GM11168 (cell line): ENCODE measurements around the gene ROBO4.

Experiments used
- in situ Hi-C: fragments of 300-500 bp; cut with MboI; formaldehyde crosslinking; loops from one replicate; pipeline ENCODE4 v1.12.0; 2022; ENCODE audit warnings: low sequenced_read_pairs; ENCODE audit not compliant: unreplicated experiment

The ROBO4 gene

DNA sequence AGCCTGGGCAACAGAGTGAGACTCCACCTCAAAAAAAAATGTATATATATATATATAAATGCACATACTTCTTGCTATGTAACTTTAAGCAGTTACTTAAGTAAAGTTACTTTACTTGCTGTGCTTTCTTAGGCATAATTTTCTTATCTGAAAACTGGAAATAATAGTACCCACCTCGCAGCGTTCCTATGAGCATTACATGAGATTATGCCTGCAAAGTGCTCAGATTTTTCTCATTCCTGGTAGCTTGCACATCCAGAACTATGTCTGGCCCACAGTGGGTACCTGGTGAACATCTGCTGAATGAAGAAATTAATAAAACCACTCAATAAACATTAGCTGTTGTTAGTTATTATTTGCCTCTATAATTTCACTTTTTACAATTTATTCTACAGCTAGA lies 38.5 kb downstream of the ROBO4 start:
- in situ Hi-C loops = no loop called here

DNA sequence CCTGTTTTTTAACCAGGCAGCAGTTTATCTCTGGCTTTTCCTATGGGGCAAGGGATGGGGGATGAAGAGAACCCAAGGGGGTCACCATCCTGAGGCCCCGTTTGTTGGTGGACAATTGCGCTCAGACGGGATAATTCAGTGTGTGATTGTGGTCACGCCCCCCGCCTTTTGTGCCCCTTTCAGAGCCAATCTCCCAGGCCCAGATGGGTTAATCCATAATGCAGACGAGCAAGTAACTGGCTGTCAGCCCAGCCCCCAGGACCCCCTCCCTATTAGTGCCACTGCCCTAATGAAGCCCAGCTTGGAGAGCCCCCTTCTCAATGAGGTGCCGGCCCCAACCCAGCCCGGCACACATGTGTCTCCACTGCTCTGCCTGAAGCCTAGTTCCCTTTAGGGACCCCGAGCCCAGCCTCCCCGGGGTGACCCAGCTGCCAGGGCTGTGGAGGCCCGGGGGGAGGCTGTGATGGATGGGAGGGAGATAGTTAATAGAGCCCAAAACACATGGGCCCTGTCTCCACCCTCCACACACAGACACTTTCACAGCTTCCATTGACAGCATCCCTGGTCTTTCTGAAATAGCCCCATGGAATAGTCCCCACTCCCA lies 51.5 kb downstream of the ROBO4 start:
- in situ Hi-C loops = no loop called here

- in situ Hi-C loops = no loop called here
These were observed 53.0 kb downstream of the ROBO4 start for GRCh38 chr11:124844664-124845079.

- in situ Hi-C loops = no loop called here
These were observed 54.1 kb downstream of the ROBO4 start for GRCh38 chr11:124843616-124843910.

DNA sequence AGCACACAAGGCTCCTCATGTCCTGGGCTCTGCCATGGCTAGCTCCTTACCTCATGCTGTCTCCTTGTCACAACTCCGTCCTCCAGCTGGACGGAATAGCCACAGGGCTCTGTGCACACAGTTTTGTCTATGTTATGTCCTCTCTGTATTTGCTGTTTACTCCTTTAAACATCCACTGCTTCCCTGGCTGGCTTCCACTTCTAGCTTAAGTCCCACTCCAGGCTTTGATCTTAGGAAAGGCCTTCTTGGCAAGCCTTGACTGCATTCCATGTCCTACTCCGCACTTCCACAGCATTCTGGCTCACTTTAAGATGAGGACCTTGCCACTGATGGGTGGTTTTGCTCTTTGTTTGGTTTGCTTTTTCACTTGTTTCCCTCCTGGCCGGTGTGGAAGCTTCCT lies 55.4 kb downstream of the ROBO4 start:
- in situ Hi-C loops = no loop called here

DNA sequence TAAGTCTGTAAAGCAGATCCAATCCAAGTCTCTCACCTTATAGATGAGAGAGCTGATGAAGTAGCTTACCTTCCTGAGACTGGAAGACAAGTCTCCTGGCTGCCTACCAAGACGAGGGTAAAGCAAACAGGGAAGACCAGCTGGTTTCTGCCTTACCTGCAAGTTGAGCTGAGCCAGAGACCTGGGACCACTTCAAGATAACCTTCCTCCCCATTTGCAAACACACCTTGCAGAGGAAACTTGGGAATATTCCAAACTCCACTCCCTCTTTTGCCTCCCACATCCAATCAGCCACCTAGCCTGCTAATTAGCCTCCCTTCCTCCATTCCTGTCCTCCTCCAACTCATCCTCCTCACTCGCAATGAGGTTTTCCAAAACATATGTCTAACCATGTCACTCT lies 55.8 kb downstream of the ROBO4 start:
- in situ Hi-C loops = no loop called here

GRCh38 chr11:124841201-124841600 lies 56.5 kb downstream of the ROBO4 start:
- in situ Hi-C loops = no loop called here

DNA sequence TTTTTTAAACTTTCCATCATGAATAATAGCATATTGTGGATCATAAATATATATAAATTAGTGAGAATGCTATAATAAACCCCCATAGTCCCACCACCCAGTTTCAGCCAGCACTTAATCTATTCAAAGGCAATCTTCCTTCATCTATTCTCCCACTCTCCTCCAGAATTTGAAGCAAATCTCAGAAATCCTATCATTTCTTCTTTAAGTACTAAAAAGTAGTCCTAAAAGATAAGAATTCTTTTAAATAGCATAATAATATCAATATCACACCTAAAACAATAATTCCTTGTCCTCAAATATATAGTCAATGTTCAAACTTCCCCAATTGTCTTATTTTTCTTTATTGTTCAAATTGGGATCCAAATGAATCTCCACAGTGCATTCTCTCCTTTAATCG lies 57.0 kb downstream of the ROBO4 start:
- in situ Hi-C loops = no loop called here

DNA sequence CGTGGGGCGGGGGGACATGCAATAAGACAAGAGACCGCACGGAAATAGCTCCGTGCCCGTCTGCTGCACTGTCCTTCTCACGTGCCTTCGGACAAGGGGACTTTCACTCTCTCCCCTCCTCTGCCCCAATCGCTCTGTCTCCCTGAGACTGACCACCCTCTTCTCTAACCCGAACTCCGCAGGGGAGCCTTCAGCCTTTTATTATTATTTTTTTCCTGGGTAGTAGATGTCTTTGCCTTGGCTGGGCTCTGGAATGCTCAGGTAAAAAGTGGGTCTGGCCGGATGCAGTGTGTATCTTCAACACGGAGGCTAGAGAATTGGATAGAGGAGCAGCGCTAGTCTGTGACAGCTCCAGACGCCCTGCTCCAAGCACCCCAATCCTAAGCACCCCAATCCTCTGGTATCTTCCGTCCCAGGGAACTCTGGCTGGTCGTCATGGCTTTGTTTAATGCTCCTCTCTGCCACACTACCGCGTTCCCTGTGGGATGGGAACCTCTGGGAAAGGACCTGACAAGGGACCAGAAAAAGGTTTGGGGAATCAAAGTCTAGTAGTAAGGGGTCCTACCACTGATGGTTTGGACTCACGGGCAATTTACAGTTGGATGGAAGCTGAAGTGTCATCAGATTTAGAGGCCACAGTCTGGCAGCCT lies 57.6 kb downstream of the ROBO4 start:
- in situ Hi-C loops = loop anchor here (5.0 to 10.0 kb wide), 2 partner anchors 75 to 173 kb away; partner anchors contain the start of gene ESAM

- in situ Hi-C loops = loop anchor here (5.0 to 10.0 kb wide), 2 partner anchors 75 to 172 kb away; partner anchors contain the start of gene ESAM
These were observed 58.3 kb downstream of the ROBO4 start for GRCh38 chr11:124839128-124839971.

- in situ Hi-C loops = loop anchor here (5.0 to 10.0 kb wide), 2 partner anchors 74 to 171 kb away; partner anchors contain the start of gene ESAM
These were observed 58.9 kb downstream of the ROBO4 start for GRCh38 chr11:124838805-124839127.

DNA sequence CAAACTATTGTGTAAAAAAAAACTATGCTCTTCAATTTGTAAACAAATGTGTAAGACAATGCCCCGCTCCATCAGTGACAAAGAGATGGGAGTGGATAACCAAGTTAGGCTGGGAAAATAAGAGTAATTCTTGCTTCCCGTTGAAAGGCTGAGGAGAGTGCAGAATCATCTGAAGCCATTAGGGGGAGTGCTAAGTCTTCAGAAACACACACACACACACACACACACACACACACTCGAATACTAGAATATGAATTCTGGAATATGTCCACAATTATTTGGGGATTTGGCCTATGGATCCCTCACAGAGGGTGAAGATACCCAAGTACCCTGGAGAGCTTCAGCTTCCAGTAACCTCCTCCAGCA lies 60.2 kb downstream of the ROBO4 start:
- in situ Hi-C loops = loop anchor here (5.0 to 10.0 kb wide), 2 partner anchors 73 to 170 kb away; partner anchors contain the start of gene ESAM

DNA sequence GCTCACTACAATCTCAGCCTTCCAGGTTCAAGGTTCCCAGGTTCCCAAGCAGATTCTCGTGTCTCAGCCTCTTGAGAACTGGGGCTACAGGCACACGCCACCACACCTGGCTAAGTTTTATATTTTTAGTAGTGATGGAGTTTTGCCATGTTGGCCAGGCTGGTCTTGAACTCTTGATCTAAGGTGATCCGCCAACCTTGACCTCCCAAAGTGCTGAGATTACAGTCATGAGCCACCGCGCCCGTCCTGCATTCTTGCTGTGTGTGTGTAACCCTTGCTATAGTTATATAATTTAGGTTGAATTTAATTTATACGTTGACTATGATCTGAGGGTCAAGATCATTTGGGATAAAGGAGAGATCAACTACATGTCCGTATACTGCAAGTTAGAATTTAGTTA lies 61.7 kb downstream of the ROBO4 start:
- in situ Hi-C loops = loop anchor here (5.0 to 10.0 kb wide), 2 partner anchors 71 to 169 kb away; partner anchors contain the start of gene ESAM

- in situ Hi-C loops = loop anchor here (5.0 to 10.0 kb wide), 2 partner anchors 70 to 167 kb away; partner anchors contain the start of gene ESAM
These were observed 63.0 kb downstream of the ROBO4 start for GRCh38 chr11:124834526-124835180.
